Ishikawa (cell line): ENCODE data around the gene OLFML2A.

Experiments
- CEBPB ChIP-seq: IDR thresholded peaks from 2 replicates; pipeline ENCODE4 v1.6.1; 2012
- CREB1 ChIP-seq: IDR thresholded peaks from 2 replicates; pipeline ENCODE4 v1.6.1; 2012; ENCODE audit warnings: low read depth
- EP300 ChIP-seq: IDR thresholded peaks from 2 replicates; pipeline ENCODE4 v1.6.1; 2012; ENCODE audit warnings: borderline replicate concordance
- RAD21 ChIP-seq: IDR thresholded peaks from 2 replicates; pipeline ENCODE4 v1.6.1; 2012; ENCODE audit warnings: low read depth
- REST ChIP-seq: IDR thresholded peaks from 2 replicates; pipeline ENCODE4 v1.6.1; 2012; ENCODE audit warnings: low read depth, mild to moderate bottlenecking
- TAF1 ChIP-seq: IDR thresholded peaks from 2 replicates; pipeline ENCODE4 v1.6.1; 2012; ENCODE audit warnings: low read depth, mild to moderate bottlenecking
- TEAD4 ChIP-seq: IDR thresholded peaks from 2 replicates; pipeline ENCODE4 v1.6.1; 2012
- YY1 ChIP-seq: IDR thresholded peaks from 2 replicates; pipeline ENCODE4 v1.6.1; 2012; ENCODE audit warnings: low read depth
- TF ChIP-seq, protein P1 (sequence below): IDR thresholded peaks from 2 replicates; pipeline ENCODE4 v1.6.1; 2012
- TF ChIP-seq, protein P2 (sequence below): IDR thresholded peaks from 2 replicates; pipeline ENCODE4 v1.6.1; 2012

DNA sequence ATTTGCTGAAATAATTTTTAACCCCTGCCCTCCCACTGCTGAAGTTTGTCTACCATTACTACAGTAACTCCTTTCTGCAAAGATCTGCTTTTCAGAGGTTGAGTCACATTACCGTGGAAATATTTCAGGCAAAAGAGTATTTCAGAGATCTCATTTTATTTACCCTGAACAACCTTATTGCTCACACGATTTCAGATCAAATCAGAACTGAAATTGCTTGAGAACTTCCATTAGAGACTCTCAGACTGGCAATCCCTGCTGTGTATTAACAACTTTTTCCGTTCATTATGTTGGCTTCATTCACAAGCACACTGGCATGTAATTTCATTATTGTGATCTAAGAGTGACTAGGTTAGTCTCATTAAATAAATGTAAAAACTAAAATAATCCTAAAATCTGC is 21.9 kb upstream of the OLFML2A start:
- TF ChIP-seq EP300 (no peak), CEBPB (no peak), REST (no peak), TAF1 (no peak), TEAD4 (no peak), RAD21 (no peak), CREB1 (no peak), YY1 (no peak)
- TF ChIP-seq, protein P1, sequence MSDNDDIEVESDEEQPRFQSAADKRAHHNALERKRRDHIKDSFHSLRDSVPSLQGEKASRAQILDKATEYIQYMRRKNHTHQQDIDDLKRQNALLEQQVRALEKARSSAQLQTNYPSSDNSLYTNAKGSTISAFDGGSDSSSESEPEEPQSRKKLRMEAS = no peak
- TF ChIP-seq, protein P2, sequence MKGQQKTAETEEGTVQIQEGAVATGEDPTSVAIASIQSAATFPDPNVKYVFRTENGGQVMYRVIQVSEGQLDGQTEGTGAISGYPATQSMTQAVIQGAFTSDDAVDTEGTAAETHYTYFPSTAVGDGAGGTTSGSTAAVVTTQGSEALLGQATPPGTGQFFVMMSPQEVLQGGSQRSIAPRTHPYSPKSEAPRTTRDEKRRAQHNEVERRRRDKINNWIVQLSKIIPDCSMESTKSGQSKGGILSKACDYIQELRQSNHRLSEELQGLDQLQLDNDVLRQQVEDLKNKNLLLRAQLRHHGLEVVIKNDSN = no peak
